Activated T-cell treated with anti-CD3 and anti-CD28 coated beads for 48 hours (primary cell): ENCODE measurements around the gene MPZL3.
A peak's percentile ranks its signal among the peaks of the same experiment; 100 is the strongest.

Experiments used
- DNase-seq: peaks from one replicate; pipeline ENCODE4 v3.0.0-alpha.2; 2020; ENCODE audit warnings: low read depth

Gene MPZL3, protein sequence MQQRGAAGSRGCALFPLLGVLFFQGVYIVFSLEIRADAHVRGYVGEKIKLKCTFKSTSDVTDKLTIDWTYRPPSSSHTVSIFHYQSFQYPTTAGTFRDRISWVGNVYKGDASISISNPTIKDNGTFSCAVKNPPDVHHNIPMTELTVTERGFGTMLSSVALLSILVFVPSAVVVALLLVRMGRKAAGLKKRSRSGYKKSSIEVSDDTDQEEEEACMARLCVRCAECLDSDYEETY

DNA sequence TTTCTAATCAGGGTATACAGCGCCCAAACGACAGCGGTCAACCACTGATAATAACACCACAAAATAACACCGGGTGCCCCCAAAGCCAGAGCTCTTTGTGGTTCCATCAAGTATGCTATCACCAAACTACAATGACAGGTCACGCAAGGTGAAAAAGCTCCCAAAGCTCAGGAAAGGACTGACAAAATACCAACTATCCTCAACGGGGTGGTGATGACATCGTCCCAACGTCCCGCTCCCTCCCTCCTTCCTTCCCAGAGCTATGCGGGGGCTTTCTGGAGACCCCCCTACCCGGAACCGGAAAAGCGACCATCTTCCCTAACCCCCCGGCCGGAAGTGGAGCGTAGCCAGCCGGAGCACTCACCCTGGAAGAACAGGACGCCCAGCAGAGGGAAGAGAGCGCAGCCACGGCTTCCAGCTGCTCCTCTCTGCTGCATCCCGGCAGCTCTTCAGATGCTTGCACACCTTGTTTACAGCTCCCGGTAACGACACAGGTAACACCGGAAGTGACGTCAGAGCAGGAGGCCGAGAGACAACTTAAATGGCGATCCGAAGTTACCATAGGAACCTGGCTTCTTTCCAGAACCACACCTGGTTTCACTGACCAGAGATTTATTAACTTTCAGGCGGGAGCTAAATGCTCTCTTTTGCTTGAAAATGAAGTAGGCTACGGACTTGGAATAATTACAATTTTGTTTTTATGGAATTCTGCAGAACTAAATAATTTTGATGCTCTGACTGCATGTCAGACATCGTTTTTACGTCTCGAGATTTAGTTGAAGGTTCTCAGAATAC, at the start of gene MPZL3:
TSS of gene MPZL3 (minus strand) at position 508 of the 795 bp plus-strand sequence. CDS start at position 437, 71 bp downstream.
- peak; percentile 69 for DNase-seq

DNA sequence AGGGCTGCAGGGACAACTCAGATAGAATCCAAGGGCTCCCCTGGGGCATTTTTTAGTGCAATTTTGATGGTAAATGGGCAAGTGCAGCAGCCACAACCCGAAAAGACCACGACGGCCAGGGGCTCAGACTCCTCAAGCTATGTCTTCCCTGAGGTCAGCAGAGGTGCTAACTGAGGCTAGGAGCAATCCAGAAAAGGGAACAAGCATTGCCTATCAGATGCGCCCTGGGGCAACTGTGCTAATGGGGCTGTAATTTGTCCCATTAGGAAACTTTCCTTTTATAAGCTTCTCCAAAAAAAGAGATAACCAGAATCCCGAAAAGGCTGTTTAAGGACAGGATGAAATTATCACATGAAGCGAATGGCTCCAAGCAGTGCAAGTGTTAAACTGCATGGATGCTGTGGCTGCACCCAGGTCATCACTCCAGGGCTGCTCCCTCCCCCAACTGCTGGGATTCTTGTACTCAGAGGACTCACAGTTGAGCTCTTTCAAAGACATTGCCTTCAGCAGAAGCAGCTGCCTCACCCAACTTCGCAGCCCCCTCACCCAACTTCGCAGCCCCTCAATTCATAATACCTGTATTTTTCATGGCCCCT, 49.5 kb upstream of the MPZL3 start:
- DNase-seq: no peak

DNA sequence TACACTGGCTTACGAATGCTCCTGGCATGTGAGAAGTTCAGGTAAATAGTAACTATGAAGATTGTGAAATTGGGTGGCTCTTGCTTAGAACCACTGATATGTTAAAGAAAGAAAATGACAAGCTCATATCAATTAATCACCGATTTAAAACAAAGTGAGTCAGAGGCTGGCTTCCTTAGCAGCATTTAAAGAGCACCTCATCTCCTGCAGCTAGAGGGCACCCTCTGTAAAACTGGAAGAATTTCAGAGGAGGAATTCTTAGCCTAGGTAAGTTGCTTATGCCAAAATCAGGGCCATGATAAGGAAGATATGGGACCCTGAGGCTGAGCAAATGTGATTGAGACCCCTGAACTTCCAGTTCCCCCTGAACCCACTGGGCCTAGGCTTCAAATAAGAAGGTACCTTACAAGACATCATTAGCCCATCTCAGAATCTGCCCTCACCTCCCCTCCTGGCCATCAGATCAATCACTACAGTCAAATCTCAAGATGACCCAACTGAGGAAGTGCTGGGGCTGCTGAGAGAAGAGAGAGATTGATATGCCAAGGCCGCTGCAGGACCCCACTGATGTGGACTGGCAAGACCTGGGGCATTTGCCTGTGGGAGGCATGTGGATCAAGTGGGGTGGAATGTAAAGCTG, 43.8 kb upstream of the MPZL3 start:
- no peak for DNase-seq

DNA sequence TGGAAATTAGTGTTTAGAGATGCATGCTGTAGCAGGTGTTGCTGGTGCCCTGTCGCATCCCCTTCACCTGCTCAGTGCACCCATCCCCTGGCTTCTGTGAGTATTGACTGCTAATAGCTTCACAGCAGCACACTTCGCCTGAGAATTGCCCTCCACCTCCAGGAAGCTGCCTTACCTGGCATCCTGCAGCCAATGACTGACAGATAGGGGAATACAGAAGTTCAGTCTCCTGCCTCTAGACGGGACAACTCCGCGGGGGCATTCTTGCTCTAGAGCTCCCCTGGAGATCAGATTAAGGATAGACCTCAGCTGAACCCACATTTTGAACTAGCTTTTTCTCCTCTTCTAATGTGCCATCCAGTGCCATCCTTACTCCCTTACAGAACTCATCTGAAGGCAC, 43.0 kb upstream of the MPZL3 start:
- no peak for DNase-seq

DNA sequence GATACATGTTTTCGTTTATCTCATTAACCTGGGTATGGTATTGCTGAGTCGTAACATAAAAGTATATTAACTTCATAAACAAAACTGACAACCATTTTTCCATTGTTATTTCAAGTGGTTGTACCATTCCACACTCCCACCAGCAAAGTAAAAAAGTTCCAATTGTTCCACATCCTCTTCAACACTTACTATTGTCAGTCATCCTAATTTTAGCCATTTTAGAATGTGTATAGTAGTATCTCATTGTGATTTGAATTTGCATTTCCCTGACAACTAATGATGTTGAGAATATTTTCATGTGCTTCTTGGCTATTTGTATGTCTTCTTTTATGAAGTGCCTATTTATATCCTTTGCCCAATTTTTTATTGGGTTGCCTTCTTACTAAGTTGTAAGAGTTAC, 41.9 kb upstream of the MPZL3 start:
- DNase-seq: no peak

DNA sequence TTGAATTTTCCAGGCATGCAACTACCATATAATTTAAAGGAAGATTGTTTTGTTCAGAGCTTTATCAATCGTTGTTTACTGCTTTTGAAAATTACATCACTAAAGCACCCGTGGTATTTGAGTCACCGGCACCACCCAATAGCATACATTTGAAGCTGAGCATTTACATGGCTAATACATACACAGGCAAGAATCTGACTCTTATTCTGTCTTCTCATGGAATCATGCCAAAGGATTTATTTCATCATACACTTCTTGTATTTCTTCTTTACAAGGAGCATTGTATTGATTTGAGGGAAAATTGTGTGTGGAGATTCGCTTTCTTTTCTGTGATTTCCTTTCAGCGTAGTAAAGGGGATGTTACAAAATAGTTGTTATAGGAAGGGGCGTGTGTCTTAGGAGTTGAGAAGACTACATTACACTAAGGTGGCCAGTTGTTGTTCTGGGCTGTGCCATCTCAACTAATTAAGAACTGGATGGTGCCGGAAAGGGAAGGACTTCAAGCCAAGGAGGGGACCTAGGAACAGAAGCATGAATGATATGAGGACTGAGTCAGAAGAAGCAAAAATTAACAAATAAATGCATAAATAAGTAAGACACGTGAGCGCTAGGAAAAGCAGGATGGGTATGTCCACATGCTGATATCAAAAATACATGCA, 39.4 kb upstream of the MPZL3 start:
- no peak for DNase-seq

DNA sequence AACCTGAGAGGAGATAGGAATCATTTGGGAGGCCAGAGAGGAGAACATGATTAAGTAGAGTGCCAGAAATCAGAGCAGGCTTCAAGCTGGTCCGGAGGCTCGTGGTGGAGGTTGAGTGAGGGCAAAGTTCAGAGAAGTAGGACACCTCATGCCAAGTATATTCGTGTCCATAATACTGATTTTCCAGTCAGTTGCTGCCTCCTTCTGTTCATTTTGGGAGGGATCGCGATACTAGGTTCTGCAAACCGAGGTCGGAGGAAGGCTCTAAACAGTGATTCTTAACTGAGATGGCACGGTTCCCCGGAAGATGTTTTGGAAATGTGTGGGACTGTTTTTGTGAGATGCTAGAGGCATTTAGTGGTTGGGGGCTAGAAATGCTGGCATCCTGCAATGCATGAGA, 38.8 kb upstream of the MPZL3 start:
- DNase-seq: peak; percentile 21

DNA sequence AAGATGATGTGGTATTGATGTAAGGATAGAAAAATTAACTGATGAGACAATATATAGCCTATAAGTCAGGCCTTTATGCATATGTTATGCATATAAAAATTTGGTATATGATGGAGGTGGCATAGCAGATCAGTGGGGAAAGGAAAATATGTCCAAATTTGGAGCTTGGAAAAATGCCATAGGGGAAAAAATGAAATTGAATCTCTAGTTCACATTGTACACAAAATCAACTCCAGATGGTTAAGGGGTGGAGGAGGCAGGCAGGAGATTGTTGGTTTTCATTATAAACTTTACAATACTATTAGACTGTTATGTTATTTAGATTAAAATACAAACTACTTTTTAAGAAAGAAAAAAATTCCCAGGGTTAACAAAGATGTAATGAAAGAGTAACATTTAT, 37.2 kb upstream of the MPZL3 start:
- no peak for DNase-seq

DNA sequence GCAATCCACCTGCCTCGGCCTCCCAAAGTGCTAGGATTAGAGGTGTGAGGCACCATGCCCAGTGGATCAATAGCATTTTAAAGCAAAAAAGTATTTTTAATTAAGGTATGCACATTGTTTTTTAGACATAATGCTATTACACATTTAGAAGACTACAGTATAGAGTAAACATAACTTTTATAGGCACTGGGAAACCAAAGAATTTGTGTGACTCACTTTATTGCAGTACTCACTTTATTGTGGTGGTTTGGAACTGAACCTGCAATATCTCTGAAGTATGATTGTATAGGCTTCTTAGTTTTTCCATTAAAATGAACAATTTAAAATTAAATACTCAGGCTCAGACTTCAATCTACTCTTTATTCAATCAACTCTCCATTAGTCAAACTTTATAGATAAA, 34.8 kb upstream of the MPZL3 start:
- no peak for DNase-seq

DNA sequence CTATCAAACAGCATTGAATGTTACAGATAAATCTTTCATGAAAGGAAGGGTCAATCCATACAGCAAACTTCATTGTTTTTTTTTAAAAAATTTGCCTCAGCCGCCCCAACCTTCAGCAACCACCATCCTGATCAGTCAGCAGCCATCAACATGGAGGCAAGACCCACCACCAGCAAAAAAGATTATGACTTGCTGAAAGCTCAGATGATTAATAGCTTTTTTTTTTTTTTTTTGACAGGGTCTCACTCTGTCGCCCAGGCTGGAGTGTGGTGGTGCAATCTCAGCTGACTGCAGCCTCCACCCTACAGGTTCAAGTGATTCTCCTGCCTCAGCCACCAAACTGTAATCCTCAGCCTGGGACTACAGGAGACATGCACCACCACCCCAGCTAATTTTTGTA, 34.4 kb upstream of the MPZL3 start:
- no peak for DNase-seq

DNA sequence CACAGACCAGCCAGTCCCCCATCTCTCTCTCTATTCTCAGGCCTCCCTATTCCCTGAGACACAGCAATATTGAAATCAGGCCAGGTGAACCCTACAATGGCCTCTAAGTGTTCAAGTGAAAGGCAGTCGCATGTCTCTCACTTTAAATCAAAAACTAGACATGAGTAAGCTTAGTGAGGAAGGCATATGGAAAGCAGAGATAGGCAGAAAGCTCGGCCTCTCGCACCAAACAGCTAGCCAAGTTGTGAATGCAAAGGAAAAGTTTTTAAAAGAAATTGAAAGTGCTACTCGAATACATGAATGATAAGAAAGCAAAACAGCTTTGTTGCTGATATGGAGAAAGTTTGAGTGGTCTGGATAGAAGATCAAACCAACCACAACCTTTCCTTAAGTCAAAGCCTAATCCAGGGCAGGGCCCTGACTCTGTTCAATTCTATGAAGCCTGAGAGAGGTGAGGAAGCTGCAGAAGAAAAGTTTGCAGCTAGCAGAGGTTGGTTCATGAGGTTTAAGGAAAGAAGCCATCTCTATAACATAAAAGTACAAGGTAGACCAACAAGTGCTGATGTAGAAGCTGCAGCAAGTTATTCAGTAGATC, 31.7 kb upstream of the MPZL3 start:
- peak; percentile 24 for DNase-seq

DNA sequence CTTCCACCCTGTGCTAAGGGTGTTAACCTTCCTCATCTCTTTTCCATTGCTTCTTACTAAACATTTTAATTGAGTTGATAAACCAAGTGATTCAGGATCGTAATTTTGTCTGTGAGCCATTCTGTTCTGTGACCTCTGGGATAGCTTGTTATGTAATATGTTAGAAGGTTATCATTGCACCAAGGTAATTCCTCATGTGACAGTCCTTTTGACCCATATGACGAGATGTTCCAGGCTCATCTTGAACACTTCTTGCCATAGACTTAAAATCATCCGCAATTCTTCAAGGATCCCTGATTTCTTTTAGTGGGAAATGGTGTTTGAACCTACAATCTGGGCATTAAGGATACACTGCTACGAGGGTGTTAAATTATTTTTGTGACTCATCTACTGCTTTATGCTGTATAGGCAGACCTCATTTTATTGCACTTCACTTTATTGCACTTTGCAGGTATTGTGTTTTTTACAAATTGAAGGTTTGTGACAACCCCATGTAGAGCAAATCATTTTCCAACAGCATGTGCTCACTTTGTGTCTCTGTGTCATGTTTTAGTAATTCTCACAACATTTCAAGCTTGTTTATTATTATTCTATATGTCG, 31.0 kb upstream of the MPZL3 start:
- DNase-seq: no peak

DNA sequence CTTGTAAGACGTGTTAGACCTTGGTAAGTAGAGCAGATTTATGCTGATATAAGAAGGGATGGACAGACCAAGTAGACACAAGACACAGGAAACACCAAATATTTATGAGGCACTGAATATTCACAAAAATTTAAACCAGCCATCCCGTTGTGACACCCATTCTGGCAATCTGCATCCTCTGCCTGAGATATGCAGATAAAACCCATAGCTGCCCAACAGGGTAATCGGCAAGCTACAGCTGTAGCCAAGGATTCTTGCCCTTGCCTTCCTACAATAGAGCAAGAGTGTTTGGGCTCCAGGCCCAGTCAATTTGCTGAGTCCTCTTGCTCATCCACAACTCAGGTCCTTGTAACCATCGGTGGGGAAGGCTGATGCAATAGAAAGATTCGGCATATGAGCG, 30.4 kb upstream of the MPZL3 start:
- DNase-seq: no peak

DNA sequence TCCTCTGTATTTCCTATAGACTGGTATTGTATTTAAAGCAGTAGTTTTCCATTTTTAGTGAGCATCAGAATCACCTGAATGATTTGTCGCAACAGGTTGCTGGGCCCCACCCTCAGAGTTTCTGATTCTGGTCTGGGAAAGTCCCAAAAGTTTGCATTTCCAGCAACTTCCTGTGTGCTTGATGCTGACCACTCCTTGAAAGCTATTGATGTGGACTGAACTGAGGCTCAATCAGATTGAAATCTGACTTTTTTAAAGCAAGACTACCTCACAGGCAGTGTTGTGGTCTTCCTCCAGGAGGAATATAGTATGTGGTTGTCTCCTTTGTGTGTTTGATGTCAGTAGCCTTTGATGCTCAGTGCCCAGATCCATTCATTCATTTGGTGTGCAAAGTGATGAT, 29.1 kb upstream of the MPZL3 start:
- no peak for DNase-seq

DNA sequence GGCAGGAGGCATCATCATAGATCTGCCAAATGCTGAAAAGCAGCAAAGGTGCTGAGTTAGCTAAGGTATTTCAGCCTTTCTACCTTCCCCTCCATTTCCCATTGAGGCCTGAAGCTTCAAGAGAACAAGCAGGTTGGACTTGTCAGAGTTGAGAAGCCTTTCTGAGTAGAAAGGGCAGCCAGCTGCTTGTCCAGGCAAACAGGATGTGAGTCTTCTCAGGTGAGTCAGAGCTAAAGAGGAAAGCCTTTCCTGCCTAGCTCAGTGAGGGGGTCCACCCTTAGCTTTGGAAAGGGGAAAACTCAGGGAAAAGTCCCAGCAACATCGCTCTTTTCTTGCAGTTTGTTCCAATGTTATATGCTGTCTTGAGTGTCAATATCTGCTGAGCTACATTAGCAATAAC, 25.1 kb upstream of the MPZL3 start:
- no peak for DNase-seq

DNA sequence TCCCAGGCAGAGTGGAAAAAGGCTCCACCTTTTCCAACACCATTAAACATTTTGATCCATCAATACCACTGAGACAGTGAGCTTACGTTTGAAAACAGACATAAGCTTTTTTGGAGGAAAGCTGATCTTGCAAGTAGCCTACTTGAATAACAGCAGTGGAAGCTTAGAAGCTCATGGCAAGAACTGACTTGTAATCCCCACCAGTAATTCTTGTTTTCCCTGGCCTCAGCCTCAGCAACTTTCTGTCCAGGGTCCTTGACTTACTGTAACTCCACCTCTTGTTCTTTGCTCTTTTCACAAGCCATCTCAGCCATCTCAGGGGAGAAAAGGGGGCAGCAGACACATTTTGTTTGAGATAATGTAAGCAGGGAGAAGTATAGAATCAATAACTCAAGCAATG, 24.3 kb upstream of the MPZL3 start:
- no peak for DNase-seq

DNA sequence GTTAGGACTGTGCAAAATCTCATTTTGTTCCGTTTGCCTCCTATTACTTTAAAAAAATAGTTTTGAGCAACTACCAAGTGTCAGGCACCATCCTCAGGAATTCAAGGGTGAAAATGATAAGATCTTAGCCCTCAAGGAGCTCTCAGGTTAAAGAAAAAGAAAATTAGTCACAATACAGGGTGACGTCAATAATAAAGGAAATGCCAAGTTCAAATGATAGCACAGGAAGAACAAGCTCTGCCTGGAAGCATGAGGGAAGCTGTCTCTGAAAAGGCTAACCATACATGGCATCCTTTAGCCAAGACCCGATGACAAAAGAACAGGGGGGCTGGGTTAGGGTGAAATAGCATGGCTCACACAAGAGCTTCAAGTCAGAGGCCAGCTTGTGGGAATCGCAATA, 23.0 kb upstream of the MPZL3 start:
- no peak for DNase-seq

DNA sequence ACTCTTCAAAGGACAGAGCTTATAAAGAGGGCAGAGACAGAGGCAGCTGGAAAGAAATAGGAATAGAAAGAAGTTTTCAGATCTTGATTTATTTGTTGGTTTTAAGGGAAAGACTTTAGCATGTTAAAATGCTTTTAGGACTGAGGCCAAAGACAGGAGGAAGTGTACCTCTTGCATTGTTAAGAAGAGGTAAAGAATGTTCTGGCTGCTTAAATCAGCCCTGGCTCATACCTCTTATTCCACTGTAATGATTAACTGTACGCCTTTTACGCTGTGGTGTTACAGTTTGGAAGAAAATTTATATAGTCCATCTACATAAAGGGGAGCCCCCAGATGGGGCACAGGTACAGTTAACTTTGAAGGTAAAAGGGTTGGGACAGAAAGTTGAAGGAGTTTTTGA, 22.0 kb upstream of the MPZL3 start:
- no peak for DNase-seq

DNA sequence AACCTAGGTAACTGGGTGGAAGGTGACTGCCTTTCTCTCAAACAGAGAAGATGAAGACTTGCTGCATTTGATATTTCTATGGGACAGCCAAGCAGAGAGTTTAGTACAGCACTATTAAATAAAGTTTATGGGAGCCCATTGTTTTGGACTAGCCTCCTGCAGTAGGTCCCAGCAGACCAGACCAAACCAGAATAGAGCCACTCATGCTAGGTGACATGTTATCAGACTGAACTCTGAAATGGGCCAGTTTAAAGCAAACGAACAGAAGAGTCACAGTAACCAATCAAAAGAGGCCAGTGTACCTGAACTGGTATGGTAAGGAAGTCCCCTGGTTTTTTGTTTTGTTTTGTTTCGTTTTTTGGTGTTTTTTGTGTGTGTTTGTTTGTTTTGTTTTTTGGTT, 19.8 kb upstream of the MPZL3 start:
- DNase-seq: no peak

DNA sequence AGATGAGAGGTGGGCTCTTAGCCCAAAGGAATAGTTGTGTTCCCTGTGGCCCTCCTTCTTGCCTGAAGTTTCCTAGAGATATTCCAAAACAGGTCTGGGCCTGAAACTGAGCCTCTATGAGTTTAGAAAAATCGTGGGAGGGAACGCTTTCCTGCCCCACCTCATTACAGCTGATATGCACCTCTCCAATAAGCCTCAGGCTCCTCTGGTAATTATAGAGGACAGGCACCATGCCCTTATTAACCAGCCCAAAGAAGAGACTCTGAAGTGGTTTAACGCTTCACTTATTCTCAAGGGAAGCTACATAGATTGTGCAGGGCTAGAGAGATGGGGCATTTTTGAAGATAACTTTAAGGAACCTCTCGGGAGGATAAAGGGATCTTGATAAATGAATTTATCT, 15.3 kb upstream of the MPZL3 start:
- no peak for DNase-seq

DNA sequence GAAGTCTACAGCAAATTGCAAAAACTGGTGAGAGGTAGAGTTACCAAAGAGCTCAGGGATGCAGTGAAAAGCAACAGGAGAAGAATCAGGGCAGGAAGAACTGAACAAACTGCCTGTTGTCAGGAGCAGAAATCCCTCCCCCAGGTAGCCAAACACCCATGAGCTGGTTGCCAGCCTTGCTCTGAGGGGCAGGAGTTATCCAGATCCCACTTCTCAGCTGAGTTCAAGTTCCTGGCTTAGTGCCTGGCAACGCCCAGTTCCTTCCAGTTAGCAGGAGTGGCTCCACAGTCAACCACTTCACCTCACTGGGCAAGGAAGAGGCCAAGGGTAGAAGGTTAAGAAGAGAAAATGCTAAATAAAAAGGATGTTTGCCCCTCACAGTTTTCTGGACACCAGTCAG, 13.8 kb upstream of the MPZL3 start:
- no peak for DNase-seq
